Osteoblast (primary cell): ENCODE results near the gene AKT1S1. TPM values are rescaled to one million over a fixed set of nuclear protein-coding genes. Genes with fewer than 3 reads are reported as not detected.
A peak's percentile ranks its signal among the peaks of the same experiment; 100 is the strongest.

Experiments
- DNase-seq: peaks from one replicate; pipeline ENCODE4 v3.0.0; 2011; ENCODE audit warnings: low spot score, mixed read lengths; ENCODE audit not compliant: insufficient read length; ENCODE audit errors: missing footprints
- H2AFZ ChIP-seq: 2 replicates; pipeline ENCODE4 v1.6.0; 2011; ENCODE audit warnings: mild to moderate bottlenecking, low read length
- H3K27ac ChIP-seq: 2 replicates; pipeline ENCODE4 v1.5.1; 2011; ENCODE audit warnings: mild to moderate bottlenecking, low read depth, low read length, moderate library complexity
- H3K27me3 ChIP-seq: 2 replicates; pipeline ENCODE4 v1.6.0; 2012; ENCODE audit warnings: mild to moderate bottlenecking, control low read depth, inconsistent platforms, low read length, moderate library complexity; ENCODE audit not compliant: insufficient read depth
- H3K36me3 ChIP-seq: 2 replicates; pipeline ENCODE4 v1.5.1; 2011; ENCODE audit warnings: mild to moderate bottlenecking, low read length, control low read depth, moderate library complexity; ENCODE audit not compliant: insufficient read depth
- H3K4me1 ChIP-seq: 2 replicates; pipeline ENCODE4 v1.5.1; 2011; ENCODE audit warnings: mild to moderate bottlenecking, low read length, control low read depth, moderate library complexity; ENCODE audit not compliant: insufficient read depth
- H3K4me2 ChIP-seq: 2 replicates; pipeline ENCODE4 v1.6.0; 2011; ENCODE audit warnings: mild to moderate bottlenecking, low read length; ENCODE audit not compliant: insufficient read depth
- H3K4me3 ChIP-seq: fragments of 200-600 bp; sonication (generic); 3 replicates; pipeline ENCODE4 v1.5.1; 2012; ENCODE audit warnings: mild to moderate bottlenecking, low read length, inconsistent platforms; ENCODE audit not compliant: insufficient read depth
- H3K79me2 ChIP-seq: 2 replicates; pipeline ENCODE4 v1.6.0; 2012; ENCODE audit warnings: mild to moderate bottlenecking, low read length, control low read depth, inconsistent platforms; ENCODE audit not compliant: insufficient read depth
- H3K9me3 ChIP-seq: 2 replicates; pipeline ENCODE4 v1.5.1; 2011; ENCODE audit warnings: low read depth, low read length, control low read depth
- H4K20me1 ChIP-seq: 2 replicates; pipeline ENCODE4 v1.6.0; 2012; ENCODE audit warnings: mild to moderate bottlenecking, low read length, control low read depth; ENCODE audit not compliant: insufficient read depth
- CTCF ChIP-seq: IDR thresholded peaks from 2 replicates; pipeline ENCODE4 v1.5.1; 2011; ENCODE audit warnings: mild to moderate bottlenecking, low read depth, low read length, moderate library complexity; ENCODE audit errors: extremely low read depth
- total RNA-seq: library from RNA; depleted of rRNA; stranded (reverse); fragments of >200 nt; gene quantifications from 2 replicates; pipeline ENCODE4 v1.2.3, GENCODE V29; 2012

AKT1S1 gene
- total RNA-seq, 1 donor: 13.4 TPM

DNA sequence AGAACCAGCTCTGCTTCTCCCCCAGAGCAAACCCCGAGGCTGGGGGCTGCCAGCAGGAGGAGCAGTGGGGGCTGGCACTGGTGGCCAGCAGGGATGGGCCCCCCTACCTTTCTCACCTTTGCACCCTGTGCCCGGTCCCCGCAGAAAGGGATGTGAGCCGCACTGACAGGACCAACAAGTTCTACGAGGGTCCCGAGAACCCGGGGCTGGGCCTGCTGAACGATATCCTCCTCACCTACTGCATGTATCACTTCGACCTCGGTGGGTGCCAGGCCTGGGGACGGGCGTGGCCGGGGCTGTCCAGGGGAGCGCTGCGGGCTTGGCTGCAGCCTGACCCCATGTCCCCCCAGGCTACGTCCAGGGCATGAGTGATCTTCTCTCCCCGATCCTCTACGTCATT is 7.0 kb upstream of the AKT1S1 start:
- H3K27ac ChIP-seq: no peak overlapping the region
- H3K27me3 ChIP-seq: no peaks in the 10 kb centered on the region
- no peaks in the 10 kb centered on the region for H3K79me2 ChIP-seq
- no peaks in the 10 kb centered on the region for H3K4me1 ChIP-seq
- no peak overlapping the region for H2AFZ ChIP-seq
- no peak for DNase-seq
- TF ChIP-seq CTCF: no peak
- no peak overlapping the region for H3K4me2 ChIP-seq
- H4K20me1 ChIP-seq: peaks cover under 1% of the 10 kb centered on the region
- H3K4me3 ChIP-seq: no peak overlapping the region
- H3K9me3 ChIP-seq: no peaks in the 10 kb centered on the region
- peaks cover 47% of the 10 kb centered on the region for H3K36me3 ChIP-seq

GRCh38 chr19:49883094-49883493 is 5.9 kb upstream of the AKT1S1 start:
- no peak overlapping the region for H2AFZ ChIP-seq
- H3K4me2 ChIP-seq: no peak overlapping the region
- no peak for TF ChIP-seq CTCF
- H3K27ac ChIP-seq: no peak overlapping the region
- peaks cover 7% of the 10 kb centered on the region for H3K79me2 ChIP-seq
- peaks cover 7% of the 10 kb centered on the region for H3K4me1 ChIP-seq
- no peaks in the 10 kb centered on the region for H3K27me3 ChIP-seq
- no peak for DNase-seq
- H3K9me3 ChIP-seq: no peaks in the 10 kb centered on the region
- peaks cover 47% of the 10 kb centered on the region for H3K36me3 ChIP-seq
- no peak overlapping the region for H3K4me3 ChIP-seq
- H4K20me1 ChIP-seq: peaks cover 4% of the 10 kb centered on the region

DNA sequence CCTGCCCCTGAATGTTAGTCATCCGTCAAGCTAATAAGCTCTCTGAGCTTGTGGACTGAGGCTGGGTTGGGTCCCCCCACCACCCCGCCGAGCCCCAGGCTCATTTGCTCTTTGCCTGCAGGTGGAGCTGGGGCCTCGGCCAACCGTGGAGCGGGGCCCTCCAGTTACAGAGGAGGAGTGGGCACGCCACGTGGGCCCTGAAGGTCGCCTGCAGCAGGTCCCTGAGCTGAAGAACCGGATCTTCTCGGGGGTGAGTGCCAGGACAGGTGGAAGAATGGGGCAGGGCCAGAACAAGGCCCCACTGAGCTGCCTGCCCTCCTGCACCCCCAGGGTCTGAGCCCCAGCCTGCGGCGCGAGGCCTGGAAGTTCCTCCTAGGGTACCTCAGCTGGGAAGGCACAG is 5.5 kb upstream of the AKT1S1 start:
- Histone ChIP-seq H2AFZ (no peak overlapping the region), H4K20me1 (peaks cover 4% of the 10 kb centered on the region), H3K4me3 (no peak overlapping the region), H3K79me2 (peaks cover 9% of the 10 kb centered on the region), H3K27ac (no peak overlapping the region), H3K9me3 (no peaks in the 10 kb centered on the region), H3K27me3 (no peaks in the 10 kb centered on the region), H3K4me1 (peaks cover 8% of the 10 kb centered on the region), H3K4me2 (no peak overlapping the region), H3K36me3 (peaks cover 47% of the 10 kb centered on the region)
- DNase-seq: no peak
- no peak for TF ChIP-seq CTCF

DNA sequence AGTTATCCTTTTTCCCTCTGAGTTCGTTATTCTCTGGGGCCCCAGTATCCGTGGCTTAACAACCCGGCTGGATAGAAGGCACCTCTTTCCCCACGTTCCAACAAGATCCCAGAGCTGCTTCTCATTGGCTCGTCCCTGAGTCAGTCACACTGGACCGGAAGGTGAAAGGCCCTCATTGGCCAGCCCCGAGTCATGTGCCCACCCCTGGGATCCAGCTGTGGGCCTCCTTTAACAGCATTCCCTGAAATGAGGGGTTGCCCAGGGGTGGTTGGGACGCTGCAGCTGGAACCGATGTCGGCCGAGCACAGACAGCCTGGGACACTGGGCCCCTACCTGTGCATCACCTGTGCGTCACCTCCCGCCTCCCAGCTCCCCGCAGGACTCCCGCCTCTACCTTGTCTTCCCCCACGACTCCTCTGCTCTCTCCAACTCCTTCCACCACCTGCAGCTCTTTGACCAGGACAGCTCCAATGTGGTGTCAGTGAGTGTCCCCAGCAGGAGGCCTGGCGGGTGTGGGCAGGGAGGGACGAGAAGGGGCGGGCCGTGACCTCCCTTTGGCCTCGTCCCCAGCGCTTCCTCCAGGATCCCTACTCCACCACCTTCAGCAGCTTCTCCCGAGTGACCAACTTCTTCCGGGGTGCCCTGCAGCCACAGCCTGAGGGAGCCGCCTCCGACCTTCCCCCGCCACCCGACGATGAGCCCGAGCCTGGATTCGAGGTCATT is 4.7 kb upstream of the AKT1S1 start:
- H3K27me3 ChIP-seq: no peaks in the 10 kb centered on the region
- no peak overlapping the region for H2AFZ ChIP-seq
- H3K9me3 ChIP-seq: no peaks in the 10 kb centered on the region
- no peak overlapping the region for H3K4me2 ChIP-seq
- H3K4me1 ChIP-seq: peaks cover 8% of the 10 kb centered on the region
- peaks cover 4% of the 10 kb centered on the region for H4K20me1 ChIP-seq
- DNase-seq: peak; percentile 89
- no peak overlapping the region for H3K4me3 ChIP-seq
- peaks cover 9% of the 10 kb centered on the region for H3K79me2 ChIP-seq
- H3K27ac ChIP-seq: no peak overlapping the region
- TF ChIP-seq CTCF: no peak
- H3K36me3 ChIP-seq: peaks cover 47% of the 10 kb centered on the region
